LNCAP (cell line): Measurements from ENCODE around the gene SEMA4F.

Experiments used
- CTCF ChIP-seq: fragments of 450-650 bp; IDR thresholded peaks from 2 replicates; pipeline ENCODE4 v1.5.1; 2017; ENCODE audit warnings: mild to moderate bottlenecking

SEMA4F gene

GRCh38 chr2:74725287-74725686, 71.2 kb downstream of the SEMA4F start:
- TF ChIP-seq CTCF, result no peak

- TF ChIP-seq CTCF, result no peak
Observed at GRCh38 chr2:74728842-74729241, 74.8 kb downstream of the SEMA4F start.

- TF ChIP-seq CTCF, result no peak
Observed at GRCh38 chr2:74730530-74730929, 76.5 kb downstream of the SEMA4F start.
